ENCODE results near the gene SSC4D. TPM values are rescaled to one million over a fixed set of nuclear protein-coding genes. Genes with fewer than 3 reads are reported as not detected.

Gene SSC4D
- total and polyA plus RNA-seq, 9 of the 15 experiments (the other 6 are each of a cell fraction or from before 2014, with no cell fraction given): 0.06 to 1.1 (median 0.85) TPM; not detected in 1

- Histone ChIP-seq H3K27me3 (ENCODE audit: control insufficient read depth in 2 of 2, insufficient read depth in 2 of 2, low read length in 2 of 2) (no peaks in the 10 kb centered on the region), H3K9me3 (replicated peaks; ENCODE audit: control insufficient read depth, insufficient read depth, low read depth, low read length) (no peaks in the 10 kb centered on the region), H3K79me2 (ENCODE audit: control insufficient read depth, insufficient read depth, low read length) (peaks cover 17% of the 10 kb centered on the region), H3K9ac (ENCODE audit: insufficient read depth in 1 of 2, low read depth in 2 of 2, low read length in 2 of 2) (peak overlapping the region; percentile 74 to 98), H3K4me2 (ENCODE audit: insufficient read depth, low read length) (peak overlapping the region; percentile 95), H3K36me3 (ENCODE audit: control insufficient read depth, insufficient read depth, low read length) (peaks cover 3% of the 10 kb centered on the region; the same call in 1 of the 3 replicates), H2AFZ (ENCODE audit: low read depth, low read length) (peak overlapping the region; percentile 94), H3K4me1 (replicated peaks in 1 of 2; ENCODE audit: control insufficient read depth in 2 of 2, insufficient read depth in 2 of 2, low read length in 2 of 2) (peaks cover 34 to 58% of the 10 kb centered on the region in 2 experiments), H3K9me1 (ENCODE audit: control insufficient read depth, insufficient read depth, low read length) (no peaks in the 10 kb centered on the region), H3K27ac (ENCODE audit: extremely low read depth, low read depth, low read length) (peak overlapping the region; percentile 73), H3K4me3 (peak overlapping the region; percentile 47), H4K20me1 (replicated peaks; ENCODE audit: control insufficient read depth, insufficient read depth, low read length) (no peaks in the 10 kb centered on the region)
- peak; percentile 87 for FAIRE-seq
- DNase-seq (ENCODE audit: extremely low read depth in 1 of 4, low spot score in 3 of 4): peak; percentile 98 to 100 (median 98)
- BruUV-seq (replicated peaks): TSS peak; percentile 56
- ATAC-seq: peak; percentile 85
- ChIA-PET CTCF (ENCODE audit: low intra/inter-chr PET ratio) (no interaction called here), POLR2A (interaction anchor here (0.8 to 1.6 kb wide), 5 partner anchors 16 to 40 kb away, joined by 3 to 5 read pairs (median 3); no protein-coding TSS in a partner anchor)
- 6% methylated on average over 42 of the region's 45 CpGs for WGBS (ENCODE audit: insufficient coverage, low coverage, missing lambda C conversion rate)
- intact Hi-C loops (cut with micrococcal nuclease): no loop called here
- in situ Hi-C loops (cut with MboI): no loop called here
- TF ChIP-seq RUNX1 (IDR thresholded peaks at IDR 0.05; ENCODE audit: low read depth): no peak
- no peak for TF ChIP-seq ATF1 (CRISPR knock-in tag; IDR thresholded peaks at IDR 0.05)
- TF ChIP-seq ATF1 (tag; IDR thresholded peaks at IDR 0.05): peak; percentile 83
- TF ChIP-seq RBM22 (IDR thresholded peaks at IDR 0.05; ENCODE audit: low read depth, low read length, poor library complexity, severe bottlenecking): peak; percentile 55
- TF ChIP-seq KDM2B (CRISPR knock-in tag; IDR thresholded peaks at IDR 0.05): peak; percentile 0; the same call in 1 of the 2 replicates
- peak; percentile 97 for TF ChIP-seq SMARCA5 (IDR thresholded peaks at IDR 0.05)
- no peak for TF ChIP-seq IRF9 (tag; IDR thresholded peaks at IDR 0.05)
- TF ChIP-seq SRSF7 (optimal IDR thresholded peaks at IDR 0.05; ENCODE audit: low read depth, low read length): no peak
- TF ChIP-seq SIN3B (IDR thresholded peaks at IDR 0.05; ENCODE audit: low read depth): no peak; the same call in 1 of the 2 replicates
- no peak for TF ChIP-seq ZNF277 (CRISPR knock-in tag; IDR thresholded peaks at IDR 0.05; ENCODE audit: borderline replicate concordance)
- TF ChIP-seq THRB (CRISPR knock-in tag; conservative IDR thresholded peaks at IDR 0.05): no peak
- peak; percentile 39; the same call in 1 of the 2 replicates for TF ChIP-seq USF2 (CRISPR knock-in tag; IDR thresholded peaks at IDR 0.05)
- TF ChIP-seq GABPA (tag; conservative IDR thresholded peaks at IDR 0.05; ENCODE audit: low read depth): no peak
- peak; percentile 64 for TF ChIP-seq CTBP1 (IDR thresholded peaks at IDR 0.05; ENCODE audit: borderline replicate concordance)
- TF ChIP-seq SFPQ (IDR thresholded peaks at IDR 0.05; ENCODE audit: low read depth, low read length): no peak
These were observed 11.9 kb downstream of the SSC4D start for GRCh38 chr7:76397409-76398183.

All from K562 (cell line).